IMR-90 (cell line): ENCODE results near the gene GPX4. TPM values are rescaled to one million over a fixed set of nuclear protein-coding genes. Genes with fewer than 3 reads are reported as not detected.

Experiments
- ATAC-seq: fragments of 200-7000 bp; cut with Tn5 transposase; 2 replicates; pipeline ENCODE4 v1.9.1; 2020; ENCODE audit warnings: low read depth, mild to moderate bottlenecking, moderate library complexity
- BruUV-seq: library from RNA; stranded (reverse); fragments of 400-500 nt; replicated peaks from 2 replicates; lab custom pipeline; 2021; lab: Mats Ljungman, UMichigan
- CTCF ChIA-PET: fragments of 300-600 bp; formaldehyde crosslinking; extraction: SDS; loops from one replicate; lab custom pipeline; 2021; ENCODE audit warnings: antibody characterized with exemption; lab: Yijun Ruan, JAX
- POLR2A ChIA-PET: fragments of 300-600 bp; sonication (Branson Sonifier 250); formaldehyde crosslinking; loops from one replicate; lab custom pipeline; 2022; ENCODE audit warnings: antibody characterized with exemption; ENCODE audit not compliant: unreplicated experiment; lab: Charles Lee
- DNase-seq: peaks from one replicate; pipeline ENCODE4 v3.0.0; 2013
- H2AFZ ChIP-seq: replicated peaks from 2 replicates; pipeline ENCODE3; 2013; ENCODE audit warnings: low read length, mild to moderate bottlenecking; ENCODE audit not compliant: poor library complexity
- H2AK5ac ChIP-seq: 2 replicates; pipeline ENCODE4 v1.6.1; 2013; ENCODE audit warnings: low read depth, low read length, inconsistent platforms
- H2AK9ac ChIP-seq: replicated peaks from 2 replicates; pipeline ENCODE3; 2013; ENCODE audit warnings: mild to moderate bottlenecking, low read depth, low read length, moderate library complexity; ENCODE audit not compliant: poor library complexity
- H2BK120ac ChIP-seq: 2 replicates; pipeline ENCODE4 v1.6.1; 2013; ENCODE audit warnings: low read depth, low read length, inconsistent platforms
- H2BK15ac ChIP-seq: 3 replicates; pipeline ENCODE4 v1.6.1; 2013; ENCODE audit warnings: low read depth, low read length, inconsistent platforms
- H2BK20ac ChIP-seq: 2 replicates; pipeline ENCODE4 v1.6.1; 2013; ENCODE audit warnings: low read depth, mild to moderate bottlenecking, inconsistent platforms, low read length, moderate library complexity
- H2BK5ac ChIP-seq: 2 replicates; pipeline ENCODE4 v1.6.1; 2013; ENCODE audit warnings: mild to moderate bottlenecking, low read depth, low read length, inconsistent platforms; ENCODE audit not compliant: poor library complexity, severe bottlenecking
- H3K14ac ChIP-seq: replicated peaks from 2 replicates; pipeline ENCODE4 v1.6.1; 2013; ENCODE audit warnings: low read depth, low read length, inconsistent platforms
- H3K18ac ChIP-seq: 2 replicates; pipeline ENCODE4 v1.6.1; 2013; ENCODE audit warnings: low read depth, low read length, control low read depth
- H3K23ac ChIP-seq: 2 replicates; pipeline ENCODE4 v1.6.1; 2013; ENCODE audit warnings: low read depth, low read length, inconsistent platforms
- H3K27ac ChIP-seq: 2 replicates; pipeline ENCODE4 v1.5.1; 2013; ENCODE audit warnings: mild to moderate bottlenecking, control low read depth, low read length; ENCODE audit not compliant: insufficient read depth
- H3K27me3 ChIP-seq: 2 replicates; pipeline ENCODE4 v1.6.1; 2013; ENCODE audit warnings: low read length; ENCODE audit not compliant: control insufficient read depth, insufficient read depth
- H3K36me3 ChIP-seq: 2 replicates; pipeline ENCODE4 v1.6.1; 2013; ENCODE audit warnings: low read length, mixed read lengths; ENCODE audit not compliant: control insufficient read depth, insufficient read depth
- H3K4ac ChIP-seq: 2 replicates; pipeline ENCODE4 v1.6.1; 2013; ENCODE audit warnings: low read depth, low read length, inconsistent platforms
- H3K4me1 ChIP-seq: 2 replicates; pipeline ENCODE4 v1.6.1; 2013; ENCODE audit warnings: low read length, mixed read lengths; ENCODE audit not compliant: control insufficient read depth, insufficient read depth
- H3K4me2 ChIP-seq: 2 replicates; pipeline ENCODE4 v1.6.1; 2013; ENCODE audit warnings: low read depth, mild to moderate bottlenecking, control low read depth, low read length, moderate library complexity
- H3K4me3 ChIP-seq: 2 replicates; pipeline ENCODE4 v1.5.1; 2013; ENCODE audit warnings: low read depth, mild to moderate bottlenecking, control low read depth, low read length, moderate library complexity; ENCODE audit not compliant: insufficient read depth
- H3K56ac ChIP-seq: 2 replicates; pipeline ENCODE4 v1.6.1; 2013; ENCODE audit warnings: low read length, inconsistent platforms; ENCODE audit not compliant: insufficient read depth; ENCODE audit errors: extremely low read depth
- H3K79me1 ChIP-seq, 2 experiments: 2 replicates each; pipeline ENCODE4 v1.6.1; 2013; ENCODE audit warnings: low read length in 2 of 2, inconsistent platforms in 1 of 2, low read depth in 1 of 2
- H3K9ac ChIP-seq: 2 replicates; pipeline ENCODE4 v1.6.1; 2013; ENCODE audit warnings: low read depth, low read length, control low read depth
- H3K9me1 ChIP-seq: 2 replicates; pipeline ENCODE4 v1.6.1; 2013; ENCODE audit warnings: low read length, inconsistent platforms; ENCODE audit not compliant: insufficient read depth
- H3K9me3 ChIP-seq: 2 replicates; pipeline ENCODE4 v1.6.1; 2013; ENCODE audit warnings: low read length; ENCODE audit not compliant: control insufficient read depth, insufficient read depth
- H4K20me1 ChIP-seq: 2 replicates; pipeline ENCODE4 v1.6.1; 2013; ENCODE audit warnings: low read length, inconsistent platforms; ENCODE audit not compliant: insufficient read depth
- H4K5ac ChIP-seq: 2 replicates; pipeline ENCODE4 v1.6.1; 2013; ENCODE audit warnings: mild to moderate bottlenecking, low read depth, low read length, control low read depth
- H4K8ac ChIP-seq, 2 experiments: 2 replicates each; pipeline ENCODE4 v1.6.1; 2013; ENCODE audit warnings: low read depth in 2 of 2, low read length in 2 of 2, control low read depth in 1 of 2, inconsistent platforms in 1 of 2
- H4K91ac ChIP-seq: 2 replicates; pipeline ENCODE4 v1.6.1; 2013; ENCODE audit warnings: low read depth, low read length, inconsistent platforms; ENCODE audit not compliant: insufficient read depth
- CTCF ChIP-seq: conservative IDR thresholded peaks from 2 replicates; pipeline ENCODE4 v1.5.1; 2012; ENCODE audit warnings: mild to moderate bottlenecking, low read depth, low read length, improper control_type of control experiment
- RAD21 ChIP-seq: IDR thresholded peaks from 2 replicates; pipeline ENCODE4 v1.6.1; 2012; ENCODE audit warnings: low read length, improper control_type of control experiment
- WGBS, 2 experiments: methylation state at CpG; one replicate each; pipeline versions ENCODE4 v1.1.5 to v1.1.7; 2013; ENCODE audit warnings: missing lambda C conversion rate in 2 of 2; ENCODE audit not compliant: insufficient read length in 1 of 2; ENCODE audit errors: extremely low coverage in 2 of 2; 5-methylcytosine and 5-hydroxymethylcytosine counted together
- dilution Hi-C: fragments of 300-500 bp; cut with HindIII; formaldehyde crosslinking; loops from one replicate; pipeline ENCODE4 v1.14.3; 2018; ENCODE audit warnings: low sequenced_read_pairs; ENCODE audit not compliant: unreplicated experiment
- in situ Hi-C: fragments of 300-500 bp; cut with MboI; formaldehyde crosslinking; loops from 3 replicates; pipeline ENCODE4 v1.14.3; 2019; ENCODE audit warnings: low sequenced_read_pairs, inconsistent platforms, mixed read lengths
- intact Hi-C: fragments of 100-400 bp; cut with micrococcal nuclease; formaldehyde crosslinking; loops from 2 replicates; pipeline ENCODE4 v1.10.0; 2022
- polyA plus RNA-seq, 3 experiments: library from polyadenylated mRNA; depleted of rRNA; stranded (reverse); fragments of >200 nt; gene quantifications; 2 replicates each; pipeline ENCODE4 v1.2.3, GENCODE V29; 2012; ENCODE audit warnings: low replicate concordance in 1 of 3
- total RNA-seq: library from RNA; depleted of rRNA; stranded (reverse); fragments of >200 nt; gene quantifications from 2 replicates; pipeline ENCODE4 v1.2.3, GENCODE V29; 2012
- TF ChIP-seq, protein P1 (sequence below): fragments of 150-350 bp; IDR thresholded peaks from 2 replicates; pipeline ENCODE4 v1.6.1; 2017; ENCODE audit warnings: mild to moderate bottlenecking, antibody characterized with exemption, low read length, low read depth

GPX4 gene
- total and polyA plus RNA-seq, 2 of the 4 experiments (the other 2 are of a cell fraction) = 357 to 1,083 TPM

DNA sequence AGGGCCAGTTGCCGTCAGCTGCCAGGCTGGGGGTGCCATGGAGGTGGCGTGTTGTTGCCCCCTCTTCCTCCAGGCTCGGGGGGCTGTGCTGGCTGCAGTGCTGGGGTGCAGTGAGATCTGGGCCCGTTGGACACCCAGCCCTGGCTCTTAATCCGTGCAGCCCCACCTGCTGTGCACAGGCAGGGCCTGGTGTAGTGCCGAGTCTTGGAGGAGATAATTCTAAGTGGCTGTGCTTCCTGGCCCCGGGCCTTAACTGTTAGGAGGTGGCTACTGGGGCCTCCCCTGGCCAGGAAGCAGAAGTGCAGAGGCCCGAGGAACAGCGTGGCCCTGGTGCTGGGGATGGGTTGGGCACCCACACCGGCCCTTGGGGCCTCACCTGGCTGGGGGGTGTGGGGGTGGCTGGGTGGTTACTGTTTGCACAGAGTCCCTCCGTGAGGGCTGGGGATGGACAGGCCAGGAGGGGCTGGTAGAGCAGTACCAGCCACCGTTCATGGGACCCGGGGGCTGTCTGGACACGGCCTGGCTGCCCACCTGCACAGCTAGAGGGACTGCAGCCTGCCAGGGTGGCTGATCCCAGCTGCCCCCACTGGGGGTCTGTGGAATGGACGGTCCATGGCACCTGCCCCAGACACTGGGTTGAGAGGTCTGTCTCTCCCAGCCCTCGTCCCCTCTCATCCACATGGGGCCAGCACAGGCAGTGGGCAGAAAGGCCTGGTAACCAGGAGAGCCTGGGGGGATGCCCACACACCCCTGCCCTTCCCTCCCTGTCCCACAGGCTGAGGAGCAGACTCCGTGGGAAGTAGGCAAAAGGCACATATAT, 3.3 kb downstream of the GPX4 start:
- Histone ChIP-seq H3K14ac (no peak overlapping the region), H3K27ac (no peak overlapping the region), H3K4me3 (no peak overlapping the region), H3K36me3 (peaks cover 59% of the 10 kb centered on the region), H3K79me1 (peaks cover 0 to 25% of the 10 kb centered on the region in 2 experiments; a peak in 3 of 4 replicates), H3K4ac (no peak overlapping the region), H4K91ac (no peak overlapping the region), H3K23ac (no peak overlapping the region), H3K18ac (no peak overlapping the region), H2AK9ac (peak overlapping the region; percentile 11), H3K4me2 (no peak overlapping the region), H4K5ac (no peak overlapping the region), H3K27me3 (no peaks in the 10 kb centered on the region), H2AK5ac (no peak overlapping the region), H4K8ac (no peak overlapping the region), H3K9me3 (no peaks in the 10 kb centered on the region), H2BK5ac (no peak overlapping the region), H3K9me1 (0 out of 2 replicates have a peak, but pooled peaks cover 2% of the 10 kb centered on the region), H3K4me1 (peaks cover 6% of the 10 kb centered on the region), H2BK15ac (no peak overlapping the region), H4K20me1 (peaks cover 46% of the 10 kb centered on the region), H3K9ac (no peak overlapping the region), H2BK120ac (no peak overlapping the region), H2BK20ac (no peak overlapping the region), H3K56ac (no peak overlapping the region), H2AFZ (no peak overlapping the region)
- in situ Hi-C loops = loop anchor here (5.0 kb wide), 1 partner anchor 95 kb away; no protein-coding TSS in a partner anchor
- peak; percentile 49 for DNase-seq
- TF ChIP-seq, protein P1, sequence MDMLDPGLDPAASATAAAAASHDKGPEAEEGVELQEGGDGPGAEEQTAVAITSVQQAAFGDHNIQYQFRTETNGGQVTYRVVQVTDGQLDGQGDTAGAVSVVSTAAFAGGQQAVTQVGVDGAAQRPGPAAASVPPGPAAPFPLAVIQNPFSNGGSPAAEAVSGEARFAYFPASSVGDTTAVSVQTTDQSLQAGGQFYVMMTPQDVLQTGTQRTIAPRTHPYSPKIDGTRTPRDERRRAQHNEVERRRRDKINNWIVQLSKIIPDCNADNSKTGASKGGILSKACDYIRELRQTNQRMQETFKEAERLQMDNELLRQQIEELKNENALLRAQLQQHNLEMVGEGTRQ = no peak
- TF ChIP-seq RAD21 (peak; percentile 24; the same call in 1 of the 2 replicates), CTCF (0 out of 2 replicates have a peak, but pooled peaks have one; percentile 9)
- POLR2A ChIA-PET = no interaction called here
- intact Hi-C loops = no loop called here
- WGBS, 2 experiments = 73% methylated on average over 9 of the region's 17 CpGs; no CpG with 5 or more reads in 1 of the 2 experiments
- ATAC-seq = no peak
- CTCF ChIA-PET = interaction anchor here (0.5 kb wide), 1 partner anchor 13 kb away, joined by 3 read pairs; no protein-coding TSS in a partner anchor
- BruUV-seq = no TSS peak
- dilution Hi-C loops = no loop called here
